Liver (tissue), 9 donors: ENCODE data around the gene SPEG. TPM values are rescaled to one million over a fixed set of nuclear protein-coding genes. Genes with fewer than 3 reads are reported as not detected.

Experiments
- DNase-seq: peaks from one replicate; pipeline ENCODE4 v3.0.0-alpha.2; 2017; ENCODE audit warnings: low spot score
- H3K27ac ChIP-seq, 2 donors: one replicate each; pipeline ENCODE4 v1.7.0; 2013; ENCODE audit warnings: inconsistent platforms in 2 of 2, low read length in 2 of 2, control low read depth in 1 of 2, low read depth in 1 of 2, mild to moderate bottlenecking in 1 of 2
- H3K27me3 ChIP-seq, 4 donors: one replicate each; pipeline versions ENCODE4 v1.6.1 to v1.7.0; 2013; ENCODE audit warnings: low read length in 3 of 4, inconsistent platforms in 1 of 4, mild to moderate bottlenecking in 1 of 4, moderate library complexity in 1 of 4; ENCODE audit not compliant: control insufficient read depth in 4 of 4, insufficient read depth in 4 of 4
- H3K36me3 ChIP-seq, 4 donors: one replicate each; pipeline versions ENCODE4 v1.6.1 to v1.7.0; 2013; ENCODE audit warnings: low read length in 3 of 4, mild to moderate bottlenecking in 3 of 4, low read depth in 1 of 4, moderate library complexity in 1 of 4; ENCODE audit not compliant: control insufficient read depth in 4 of 4, insufficient read depth in 3 of 4
- H3K4me1 ChIP-seq, 4 donors: one replicate each; pipeline versions ENCODE4 v1.6.1 to v1.7.0; 2013; ENCODE audit warnings: low read length in 3 of 4, mild to moderate bottlenecking in 3 of 4, moderate library complexity in 1 of 4; ENCODE audit not compliant: control insufficient read depth in 4 of 4, insufficient read depth in 4 of 4
- H3K4me3 ChIP-seq, 3 donors: one replicate each; pipeline versions ENCODE4 v1.6.1 to v1.7.0; 2013; ENCODE audit warnings: low read length in 3 of 3, control low read depth in 1 of 3, low read depth in 1 of 3, mild to moderate bottlenecking in 1 of 3
- H3K9ac ChIP-seq, 2 donors: one replicate each; pipeline ENCODE4 v1.7.0; 2013; ENCODE audit warnings: low read length in 2 of 2, mild to moderate bottlenecking in 2 of 2, moderate library complexity in 2 of 2, control low read depth in 1 of 2, low read depth in 1 of 2
- H3K9me3 ChIP-seq, 4 donors: one replicate each; pipeline versions ENCODE4 v1.6.1 to v1.7.0; 2013; ENCODE audit warnings: low read length in 3 of 4; ENCODE audit not compliant: control insufficient read depth in 4 of 4
- EGR1 ChIP-seq, 2 donors: IDR thresholded peaks; 2 replicates each; pipeline ENCODE4 v1.6.1; 2016 to 2018; ENCODE audit warnings: antibody characterized with exemption in 2 of 2, low read depth in 2 of 2
- FOXA1 ChIP-seq: IDR thresholded peaks from 2 replicates; pipeline ENCODE4 v1.6.1; 2016; ENCODE audit warnings: antibody characterized with exemption
- FOXA2 ChIP-seq: IDR thresholded peaks from 2 replicates; pipeline ENCODE4 v1.6.1; 2016; ENCODE audit warnings: antibody characterized with exemption
- GABPA ChIP-seq, 2 donors: IDR thresholded peaks in 1 of 2; conservative IDR thresholded peaks in 1 of 2; 2 replicates each; pipeline ENCODE4 v1.6.1; 2016; ENCODE audit warnings: antibody characterized with exemption in 2 of 2, mild to moderate bottlenecking in 1 of 2, moderate library complexity in 1 of 2
- HNF4A ChIP-seq, 2 donors: conservative IDR thresholded peaks; 2 replicates each; pipeline ENCODE4 v1.6.1; 2016; ENCODE audit warnings: antibody characterized with exemption in 2 of 2, mild to moderate bottlenecking in 2 of 2
- HNF4G ChIP-seq: IDR thresholded peaks from 2 replicates; pipeline ENCODE4 v1.6.1; 2016; ENCODE audit warnings: antibody characterized with exemption
- JUND ChIP-seq, 2 donors: IDR thresholded peaks; 2 replicates each; pipeline ENCODE4 v1.6.1; 2016; ENCODE audit warnings: antibody characterized with exemption in 2 of 2
- NR2F2 ChIP-seq: IDR thresholded peaks from 2 replicates; pipeline ENCODE4 v1.6.1; 2016; ENCODE audit warnings: antibody characterized with exemption
- RAD21 ChIP-seq, 2 donors: IDR thresholded peaks; 2 replicates each; pipeline ENCODE4 v1.6.1; 2016; ENCODE audit warnings: antibody characterized with exemption in 2 of 2, mild to moderate bottlenecking in 2 of 2
- RXRA ChIP-seq, 2 donors: IDR thresholded peaks; 2 replicates each; pipeline ENCODE4 v1.6.1; 2017 to 2018; ENCODE audit warnings: antibody characterized with exemption in 2 of 2, mild to moderate bottlenecking in 1 of 2
- SP1 ChIP-seq: IDR thresholded peaks from 2 replicates; pipeline ENCODE4 v1.6.1; 2018; ENCODE audit warnings: antibody characterized with exemption, mild to moderate bottlenecking
- YY1 ChIP-seq: IDR thresholded peaks from 2 replicates; pipeline ENCODE4 v1.6.1; 2016; ENCODE audit warnings: antibody characterized with exemption, mild to moderate bottlenecking
- WGBS: extraction: QIAGEN DNeasy Blood & Tissue Kit; methylation state at CpG from one replicate; pipeline ENCODE4 v1.1.7; 2013; 5-methylcytosine and 5-hydroxymethylcytosine counted together
- polyA plus RNA-seq, 2 donors: library from polyadenylated mRNA; stranded (reverse) in 1 of 2; unstranded in 1 of 2; fragments of 200-250 nt in 1 of 2; fragments of >200 nt in 1 of 2; fragmentation: Nextera tagmentation in 1 of 2; extraction: Ambion mirVana in 1 of 2; gene quantifications; one replicate each; pipeline versions ENCODE4 v1.2.1 to v1.2.3, GENCODE V29; 2013 to 2015
- total RNA-seq, 2 donors: library from RNA; depleted of rRNA; stranded (reverse); fragments of >200 nt; gene quantifications; one replicate each; pipeline ENCODE4 v1.2.3, GENCODE V29; 2014
- TF ChIP-seq, protein P1 (sequence below): IDR thresholded peaks from 2 replicates; pipeline ENCODE4 v1.6.1; 2016; ENCODE audit warnings: antibody characterized with exemption
- TF ChIP-seq, protein P2 (sequence below): fragments of 150-350 bp; IDR thresholded peaks from 2 replicates; pipeline ENCODE4 v1.5.1; 2017; ENCODE audit warnings: improper control_type of control experiment, low read depth, low read length; ENCODE audit not compliant: missing input control
- TF ChIP-seq, protein P3 (sequence below): IDR thresholded peaks from 2 replicates; pipeline ENCODE4 v1.6.1; 2016; ENCODE audit warnings: antibody characterized with exemption, mild to moderate bottlenecking
- TF ChIP-seq, protein P4 (sequence below): IDR thresholded peaks from 2 replicates; pipeline ENCODE4 v1.6.1; 2016; ENCODE audit warnings: antibody characterized with exemption
- TF ChIP-seq, protein P5 (sequence below): IDR thresholded peaks from 2 replicates; pipeline ENCODE4 v1.6.1; 2016; ENCODE audit warnings: antibody characterized with exemption
- donor health status: healthy.
- donor health status: healthy.
- donor health status: healthy.
- donor health status: healthy.
- donor health status: healthy.

SPEG gene
- total and polyA plus RNA-seq, 4 donors: 0.51 to 0.96 (median 0.66) TPM

DNA sequence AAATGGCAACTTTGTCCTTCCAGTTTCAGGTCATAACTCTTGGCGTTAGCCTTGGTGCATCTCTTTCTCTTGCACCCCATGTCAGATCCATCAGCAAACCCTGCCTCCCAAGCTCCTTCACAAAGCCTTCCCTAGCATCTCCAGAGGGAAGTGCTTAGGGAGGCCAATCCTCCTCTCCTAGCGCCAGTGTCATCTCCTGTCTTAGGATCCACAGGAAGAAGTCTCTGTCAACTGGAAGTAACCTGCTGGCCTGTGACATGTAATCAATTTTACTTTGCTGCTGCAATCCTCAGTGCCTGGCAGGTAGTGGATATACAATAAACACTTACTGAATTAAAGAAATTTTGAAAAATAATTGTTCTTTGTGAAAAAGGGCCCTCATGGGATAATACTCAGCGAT lies 39.0 kb upstream of the SPEG start:
- WGBS: 95% methylated on average over 3 of the region's 3 CpGs
- DNase-seq: no peak
- no peaks in the 10 kb centered on the region for H3K9me3 ChIP-seq
- no peaks in the 10 kb centered on the region for H3K36me3 ChIP-seq
- no peaks in the 10 kb centered on the region for H3K27me3 ChIP-seq
- H3K4me3 ChIP-seq: no peak overlapping the region
- H3K9ac ChIP-seq: no peak overlapping the region
- TF ChIP-seq RXRA (IDR thresholded peaks at IDR 0.05) (no peak), RAD21 (IDR thresholded peaks at IDR 0.05) (no peak), FOXA2 (no peak), YY1 (no peak), NR2F2 (no peak), HNF4G (no peak), JUND (IDR thresholded peaks at IDR 0.05) (no peak), SP1 (no peak), FOXA1 (no peak)
- TF ChIP-seq, protein P1, sequence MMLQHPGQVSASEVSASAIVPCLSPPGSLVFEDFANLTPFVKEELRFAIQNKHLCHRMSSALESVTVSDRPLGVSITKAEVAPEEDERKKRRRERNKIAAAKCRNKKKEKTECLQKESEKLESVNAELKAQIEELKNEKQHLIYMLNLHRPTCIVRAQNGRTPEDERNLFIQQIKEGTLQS: no peak
- TF ChIP-seq, protein P2, sequence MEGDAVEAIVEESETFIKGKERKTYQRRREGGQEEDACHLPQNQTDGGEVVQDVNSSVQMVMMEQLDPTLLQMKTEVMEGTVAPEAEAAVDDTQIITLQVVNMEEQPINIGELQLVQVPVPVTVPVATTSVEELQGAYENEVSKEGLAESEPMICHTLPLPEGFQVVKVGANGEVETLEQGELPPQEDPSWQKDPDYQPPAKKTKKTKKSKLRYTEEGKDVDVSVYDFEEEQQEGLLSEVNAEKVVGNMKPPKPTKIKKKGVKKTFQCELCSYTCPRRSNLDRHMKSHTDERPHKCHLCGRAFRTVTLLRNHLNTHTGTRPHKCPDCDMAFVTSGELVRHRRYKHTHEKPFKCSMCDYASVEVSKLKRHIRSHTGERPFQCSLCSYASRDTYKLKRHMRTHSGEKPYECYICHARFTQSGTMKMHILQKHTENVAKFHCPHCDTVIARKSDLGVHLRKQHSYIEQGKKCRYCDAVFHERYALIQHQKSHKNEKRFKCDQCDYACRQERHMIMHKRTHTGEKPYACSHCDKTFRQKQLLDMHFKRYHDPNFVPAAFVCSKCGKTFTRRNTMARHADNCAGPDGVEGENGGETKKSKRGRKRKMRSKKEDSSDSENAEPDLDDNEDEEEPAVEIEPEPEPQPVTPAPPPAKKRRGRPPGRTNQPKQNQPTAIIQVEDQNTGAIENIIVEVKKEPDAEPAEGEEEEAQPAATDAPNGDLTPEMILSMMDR: no peak
- TF ChIP-seq, protein P3, sequence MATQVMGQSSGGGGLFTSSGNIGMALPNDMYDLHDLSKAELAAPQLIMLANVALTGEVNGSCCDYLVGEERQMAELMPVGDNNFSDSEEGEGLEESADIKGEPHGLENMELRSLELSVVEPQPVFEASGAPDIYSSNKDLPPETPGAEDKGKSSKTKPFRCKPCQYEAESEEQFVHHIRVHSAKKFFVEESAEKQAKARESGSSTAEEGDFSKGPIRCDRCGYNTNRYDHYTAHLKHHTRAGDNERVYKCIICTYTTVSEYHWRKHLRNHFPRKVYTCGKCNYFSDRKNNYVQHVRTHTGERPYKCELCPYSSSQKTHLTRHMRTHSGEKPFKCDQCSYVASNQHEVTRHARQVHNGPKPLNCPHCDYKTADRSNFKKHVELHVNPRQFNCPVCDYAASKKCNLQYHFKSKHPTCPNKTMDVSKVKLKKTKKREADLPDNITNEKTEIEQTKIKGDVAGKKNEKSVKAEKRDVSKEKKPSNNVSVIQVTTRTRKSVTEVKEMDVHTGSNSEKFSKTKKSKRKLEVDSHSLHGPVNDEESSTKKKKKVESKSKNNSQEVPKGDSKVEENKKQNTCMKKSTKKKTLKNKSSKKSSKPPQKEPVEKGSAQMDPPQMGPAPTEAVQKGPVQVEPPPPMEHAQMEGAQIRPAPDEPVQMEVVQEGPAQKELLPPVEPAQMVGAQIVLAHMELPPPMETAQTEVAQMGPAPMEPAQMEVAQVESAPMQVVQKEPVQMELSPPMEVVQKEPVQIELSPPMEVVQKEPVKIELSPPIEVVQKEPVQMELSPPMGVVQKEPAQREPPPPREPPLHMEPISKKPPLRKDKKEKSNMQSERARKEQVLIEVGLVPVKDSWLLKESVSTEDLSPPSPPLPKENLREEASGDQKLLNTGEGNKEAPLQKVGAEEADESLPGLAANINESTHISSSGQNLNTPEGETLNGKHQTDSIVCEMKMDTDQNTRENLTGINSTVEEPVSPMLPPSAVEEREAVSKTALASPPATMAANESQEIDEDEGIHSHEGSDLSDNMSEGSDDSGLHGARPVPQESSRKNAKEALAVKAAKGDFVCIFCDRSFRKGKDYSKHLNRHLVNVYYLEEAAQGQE: no peak
- TF ChIP-seq, protein P4, sequence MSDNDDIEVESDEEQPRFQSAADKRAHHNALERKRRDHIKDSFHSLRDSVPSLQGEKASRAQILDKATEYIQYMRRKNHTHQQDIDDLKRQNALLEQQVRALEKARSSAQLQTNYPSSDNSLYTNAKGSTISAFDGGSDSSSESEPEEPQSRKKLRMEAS: no peak
- H3K4me1 ChIP-seq: peaks cover 0 to 12% (median 10%) of the 10 kb centered on the region in 4 donors
- no peak overlapping the region for H3K27ac ChIP-seq

DNA sequence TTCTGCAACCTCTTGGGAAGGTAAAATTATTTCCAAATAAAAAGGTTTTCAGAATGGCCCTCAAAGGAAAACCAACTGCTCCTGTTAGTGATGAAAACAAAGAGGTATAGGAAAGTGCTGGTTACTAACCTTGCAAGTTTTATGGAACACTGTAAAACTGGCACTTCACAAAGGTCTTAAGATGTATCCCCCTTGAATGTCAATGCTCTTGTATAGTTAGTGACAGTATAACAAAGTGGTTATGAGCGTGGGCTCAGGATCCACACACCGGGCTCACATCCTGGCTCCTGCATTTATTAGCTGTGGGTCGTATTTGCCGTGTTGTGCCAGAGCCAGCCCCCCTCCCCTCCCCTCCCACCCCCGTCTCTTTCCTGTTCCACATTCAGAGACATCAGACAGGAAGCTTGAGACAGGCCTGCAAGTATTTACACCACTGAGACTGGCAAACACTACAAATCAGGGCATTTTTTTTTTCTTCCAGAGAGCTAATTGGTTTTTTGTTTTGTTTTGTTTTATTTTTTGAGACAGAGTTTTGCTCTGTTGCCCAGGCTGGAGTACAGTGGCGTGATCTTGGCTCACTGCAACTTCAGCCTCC lies 37.7 kb upstream of the SPEG start:
- Histone ChIP-seq H3K9ac (no peak overlapping the region), H3K9me3 (no peaks in the 10 kb centered on the region), H3K27ac (no peak overlapping the region), H3K36me3 (no peaks in the 10 kb centered on the region), H3K4me3 (no peak overlapping the region), H3K4me1 (peaks cover 0 to 12% (median 10%) of the 10 kb centered on the region in 4 donors), H3K27me3 (no peaks in the 10 kb centered on the region)
- 80% methylated on average over 6 of the region's 6 CpGs for WGBS
- DNase-seq: no peak
- TF ChIP-seq, protein P4: no peak
- no peak for TF ChIP-seq RAD21 (IDR thresholded peaks at IDR 0.05)
- no peak for TF ChIP-seq GABPA (IDR thresholded peaks at IDR 0.05 in 1 of 2, conservative IDR thresholded peaks at IDR 0.05 in 1 of 2)
- no peak for TF ChIP-seq FOXA1
- TF ChIP-seq EGR1 (IDR thresholded peaks at IDR 0.05; ENCODE audit: low read depth in 2 of 2): no peak
- no peak for TF ChIP-seq YY1
- TF ChIP-seq NR2F2: no peak
- TF ChIP-seq, protein P1: no peak
- TF ChIP-seq SP1: no peak
- TF ChIP-seq, protein P5, sequence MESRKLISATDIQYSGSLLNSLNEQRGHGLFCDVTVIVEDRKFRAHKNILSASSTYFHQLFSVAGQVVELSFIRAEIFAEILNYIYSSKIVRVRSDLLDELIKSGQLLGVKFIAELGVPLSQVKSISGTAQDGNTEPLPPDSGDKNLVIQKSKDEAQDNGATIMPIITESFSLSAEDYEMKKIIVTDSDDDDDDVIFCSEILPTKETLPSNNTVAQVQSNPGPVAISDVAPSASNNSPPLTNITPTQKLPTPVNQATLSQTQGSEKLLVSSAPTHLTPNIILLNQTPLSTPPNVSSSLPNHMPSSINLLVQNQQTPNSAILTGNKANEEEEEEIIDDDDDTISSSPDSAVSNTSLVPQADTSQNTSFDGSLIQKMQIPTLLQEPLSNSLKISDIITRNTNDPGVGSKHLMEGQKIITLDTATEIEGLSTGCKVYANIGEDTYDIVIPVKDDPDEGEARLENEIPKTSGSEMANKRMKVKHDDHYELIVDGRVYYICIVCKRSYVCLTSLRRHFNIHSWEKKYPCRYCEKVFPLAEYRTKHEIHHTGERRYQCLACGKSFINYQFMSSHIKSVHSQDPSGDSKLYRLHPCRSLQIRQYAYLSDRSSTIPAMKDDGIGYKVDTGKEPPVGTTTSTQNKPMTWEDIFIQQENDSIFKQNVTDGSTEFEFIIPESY: no peak
- no peak for TF ChIP-seq RXRA (IDR thresholded peaks at IDR 0.05)
- TF ChIP-seq HNF4A (conservative IDR thresholded peaks at IDR 0.05): no peak
- TF ChIP-seq, protein P3: no peak
